Epidermal melanocyte (primary cell): Measurements from ENCODE around the gene CBY3.
"Not testable (repeated sequence)": the region's sequence is repeated elsewhere in the genome, so short reads cannot be mapped to it uniquely, and the experiment has no call there.

Source experiments
- DNase-seq: peaks from one replicate; pipeline ENCODE4 v3.0.0; 2011; ENCODE audit warnings: low spot score; ENCODE audit not compliant: insufficient read length

Gene CBY3

GRCh38 chr5:179680780-179681401 lies at the start of gene CBY3:
CBY3 (minus strand) TSS chr5:179681034; CDS start chr5:179680918, 116 bp downstream.
- DNase-seq: no peak

- no peak for DNase-seq
These were observed 49.5 kb upstream of the CBY3 start for GRCh38 chr5:179730356-179730755.

- no peak for DNase-seq
These were observed 48.9 kb upstream of the CBY3 start for GRCh38 chr5:179729727-179730126.

- DNase-seq: no peak
These were observed 48.5 kb upstream of the CBY3 start for GRCh38 chr5:179729303-179729702.

GRCh38 chr5:179727106-179727505 lies 46.3 kb upstream of the CBY3 start:
- no peak for DNase-seq

- DNase-seq: no peak
These were observed 43.3 kb upstream of the CBY3 start for GRCh38 chr5:179724163-179724562.

GRCh38 chr5:179720222-179720621 lies 39.4 kb upstream of the CBY3 start:
- DNase-seq: no peak

GRCh38 chr5:179716286-179716685 lies 35.5 kb upstream of the CBY3 start:
- no peak for DNase-seq

- no peak for DNase-seq
These were observed 19.6 kb upstream of the CBY3 start for GRCh38 chr5:179700401-179700918.

- DNase-seq: no peak
These were observed 18.9 kb upstream of the CBY3 start for GRCh38 chr5:179699616-179700237.

GRCh38 chr5:179698935-179699615 lies 18.2 kb upstream of the CBY3 start, which contains the start of gene CANX:
CANX (plus strand) TSS chr5:179698967; CDS start chr5:179705682, 6,715 bp downstream.
- no peak for DNase-seq

- DNase-seq: peak; percentile 99
These were observed 17.4 kb upstream of the CBY3 start for GRCh38 chr5:179697993-179698934.

GRCh38 chr5:179697543-179697942 lies 16.7 kb upstream of the CBY3 start:
- DNase-seq: not testable (repeated sequence)

GRCh38 chr5:179697108-179697507 lies 16.3 kb upstream of the CBY3 start:
- DNase-seq: no peak

- no peak for DNase-seq
These were observed 15.8 kb upstream of the CBY3 start for GRCh38 chr5:179696603-179697002.

GRCh38 chr5:179694561-179694960 lies 13.7 kb upstream of the CBY3 start:
- no peak for DNase-seq

- DNase-seq: not testable (repeated sequence)
These were observed 8.4 kb upstream of the CBY3 start for GRCh38 chr5:179689212-179689611.

GRCh38 chr5:179680014-179680779 lies 637 bp downstream of the CBY3 start:
- no peak for DNase-seq

GRCh38 chr5:179679014-179679674 lies 1.7 kb downstream of the CBY3 start:
- DNase-seq: no peak
